IgD-negative memory B cell (primary cell): ENCODE measurements around the gene ZDHHC14. TPM values are rescaled to one million over a fixed set of nuclear protein-coding genes. Genes with fewer than 3 reads are reported as not detected.

Experiments used
- H3K27ac Mint-ChIP-seq, 3 donors: one replicate each; pipeline ENCODE4 v1.8.0; 2020 to 2022; ENCODE audit warnings: mild to moderate bottlenecking in 3 of 3, mixed read lengths in 3 of 3, moderate library complexity in 1 of 3
- H3K27me3 Mint-ChIP-seq: one replicate; pipeline ENCODE4 v1.8.0; 2021; ENCODE audit warnings: mixed read lengths
- H3K36me3 Mint-ChIP-seq: one replicate; pipeline ENCODE4 v1.8.0; 2020; ENCODE audit warnings: mild to moderate bottlenecking, mixed read lengths
- H3K4me1 Mint-ChIP-seq, 3 donors: one replicate each; pipeline ENCODE4 v1.8.0; 2020 to 2022; ENCODE audit warnings: mixed read lengths in 3 of 3, mild to moderate bottlenecking in 1 of 3
- H3K4me3 Mint-ChIP-seq, 4 donors: one replicate each; pipeline ENCODE4 v1.8.0; 2020 to 2022; ENCODE audit warnings: mild to moderate bottlenecking in 4 of 4, mixed read lengths in 4 of 4, moderate library complexity in 3 of 4
- H3K9me3 Mint-ChIP-seq, 3 donors: one replicate each; pipeline ENCODE4 v1.8.0; 2020 to 2021; ENCODE audit warnings: mixed read lengths in 3 of 3, mild to moderate bottlenecking in 1 of 3
- polyA plus RNA-seq: library from polyadenylated mRNA; unstranded; fragments of 300-500 nt; fragmentation: Illumina TruSeq; gene quantifications from one replicate; pipeline ENCODE4 v1.2.3, GENCODE V29; 2021

Gene ZDHHC14
- polyA plus RNA-seq, 1 donor from 2014 or later: 13.5 TPM

GRCh38 chr6:157648561-157648960 lies 267.6 kb downstream of the ZDHHC14 start:
- H3K36me3 Mint-ChIP-seq: peaks cover 12% of the 10 kb centered on the region
- no peak overlapping the region for H3K27ac Mint-ChIP-seq
- H3K4me1 Mint-ChIP-seq: peaks cover 0 to 2% (median 0%) of the 10 kb centered on the region in 3 donors
- H3K27me3 Mint-ChIP-seq: no peaks in the 10 kb centered on the region
- H3K4me3 Mint-ChIP-seq: no peak overlapping the region
- H3K9me3 Mint-ChIP-seq: no peaks in the 10 kb centered on the region

DNA sequence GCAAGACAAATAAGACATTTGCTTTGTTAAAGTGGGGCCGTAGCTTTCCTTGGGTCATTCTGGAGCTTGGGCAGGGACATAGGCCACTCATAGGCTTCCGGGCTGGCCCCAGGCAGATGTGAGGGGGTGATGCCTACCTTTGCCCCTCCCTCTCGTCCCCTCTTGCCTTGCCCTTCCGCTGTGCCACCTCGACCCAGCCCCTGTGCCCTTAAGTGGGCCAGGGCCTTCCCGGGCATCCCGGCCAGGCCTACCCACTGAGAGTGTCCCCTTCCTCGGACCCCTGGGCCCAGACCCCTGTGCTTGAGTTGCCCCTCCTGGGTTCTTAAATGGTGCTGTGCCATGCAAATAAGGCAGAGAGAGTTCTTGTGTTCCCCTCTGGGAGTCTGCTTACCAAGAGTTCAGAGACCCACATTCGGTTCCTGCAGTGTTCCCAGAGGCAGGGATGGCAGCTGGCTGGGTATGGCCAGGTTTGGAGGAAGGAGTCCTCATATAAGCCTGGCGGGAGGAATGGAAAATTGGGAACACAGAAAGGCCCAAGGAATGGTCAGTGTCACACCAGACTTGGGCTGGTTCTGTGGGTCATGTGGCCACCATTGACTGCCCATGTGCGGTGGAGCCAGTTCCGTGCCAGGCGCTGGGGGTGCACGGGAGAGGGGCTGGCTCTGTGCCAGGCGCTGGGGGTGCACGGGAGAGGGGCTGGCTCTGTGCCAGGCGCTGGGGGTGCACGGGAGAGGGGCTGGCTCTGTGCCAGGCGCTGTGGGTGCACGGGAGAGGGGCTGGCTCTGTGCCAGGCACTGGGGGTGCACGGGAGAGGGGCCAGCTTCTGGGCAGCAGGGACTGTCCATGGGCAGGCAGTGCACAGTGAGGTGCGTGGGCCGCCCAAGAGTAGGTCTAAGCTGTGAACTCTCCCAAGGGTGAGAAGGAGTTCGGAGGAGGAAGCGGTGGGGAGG lies 268.6 kb downstream of the ZDHHC14 start:
- H3K27me3 Mint-ChIP-seq: no peaks in the 10 kb centered on the region
- peaks cover 0 to 2% (median 0%) of the 10 kb centered on the region in 3 donors for H3K4me1 Mint-ChIP-seq
- H3K4me3 Mint-ChIP-seq: no peak overlapping the region
- H3K27ac Mint-ChIP-seq: no peak overlapping the region
- H3K9me3 Mint-ChIP-seq: no peaks in the 10 kb centered on the region
- H3K36me3 Mint-ChIP-seq: peaks cover 15% of the 10 kb centered on the region

- H3K27ac Mint-ChIP-seq: no peak overlapping the region
- peaks cover 0 to 2% (median 0%) of the 10 kb centered on the region in 3 donors for H3K4me1 Mint-ChIP-seq
- peaks cover 12% of the 10 kb centered on the region for H3K36me3 Mint-ChIP-seq
- no peaks in the 10 kb centered on the region for H3K9me3 Mint-ChIP-seq
- H3K4me3 Mint-ChIP-seq: no peak overlapping the region
- H3K27me3 Mint-ChIP-seq: no peaks in the 10 kb centered on the region
Observed at GRCh38 chr6:157650261-157650640, 269.3 kb downstream of the ZDHHC14 start.

GRCh38 chr6:157650801-157651200 lies 269.8 kb downstream of the ZDHHC14 start:
- H3K4me3 Mint-ChIP-seq: no peak overlapping the region
- no peaks in the 10 kb centered on the region for H3K27me3 Mint-ChIP-seq
- H3K36me3 Mint-ChIP-seq: peaks cover 8% of the 10 kb centered on the region
- peaks cover 0 to 2% (median 0%) of the 10 kb centered on the region in 3 donors for H3K4me1 Mint-ChIP-seq
- H3K27ac Mint-ChIP-seq: no peak overlapping the region
- no peaks in the 10 kb centered on the region for H3K9me3 Mint-ChIP-seq

GRCh38 chr6:157651731-157652490 lies 270.9 kb downstream of the ZDHHC14 start:
- Mint-ChIP-seq H3K36me3 (peaks cover 9% of the 10 kb centered on the region), H3K4me1 (no peaks in the 10 kb centered on the region), H3K9me3 (no peaks in the 10 kb centered on the region), H3K27me3 (no peaks in the 10 kb centered on the region), H3K4me3 (no peak overlapping the region), H3K27ac (peak overlapping the region in 1 of 3 donors; percentile 73)

- peaks cover 11% of the 10 kb centered on the region for H3K36me3 Mint-ChIP-seq
- no peak overlapping the region for H3K4me3 Mint-ChIP-seq
- no peaks in the 10 kb centered on the region for H3K27me3 Mint-ChIP-seq
- no peaks in the 10 kb centered on the region for H3K9me3 Mint-ChIP-seq
- H3K27ac Mint-ChIP-seq: no peak overlapping the region
- H3K4me1 Mint-ChIP-seq: no peaks in the 10 kb centered on the region
Observed at GRCh38 chr6:157652601-157653363, 271.8 kb downstream of the ZDHHC14 start.

DNA sequence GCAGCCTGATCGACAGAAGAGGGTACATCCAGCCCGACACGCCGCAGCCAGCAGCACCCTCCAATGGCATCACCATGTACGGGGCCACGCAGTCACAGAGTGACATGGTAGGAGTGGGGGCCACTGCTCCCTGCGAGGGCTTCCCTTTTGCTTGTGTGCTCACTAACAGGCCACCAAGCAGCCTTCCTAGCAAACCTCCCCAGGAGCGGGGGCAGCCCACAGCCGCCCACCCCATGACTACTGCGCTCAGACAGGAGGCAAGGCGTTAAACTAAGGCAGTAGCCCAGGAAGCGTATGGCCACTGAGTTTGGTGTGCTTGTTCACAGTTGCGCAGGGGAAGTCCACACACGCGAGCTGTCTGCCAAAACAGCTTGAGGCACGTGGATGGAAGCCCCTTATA lies 272.5 kb downstream of the ZDHHC14 start:
- no peaks in the 10 kb centered on the region for H3K9me3 Mint-ChIP-seq
- H3K27me3 Mint-ChIP-seq: no peaks in the 10 kb centered on the region
- peaks cover 11% of the 10 kb centered on the region for H3K36me3 Mint-ChIP-seq
- H3K27ac Mint-ChIP-seq: no peak overlapping the region
- no peaks in the 10 kb centered on the region for H3K4me1 Mint-ChIP-seq
- H3K4me3 Mint-ChIP-seq: no peak overlapping the region

DNA sequence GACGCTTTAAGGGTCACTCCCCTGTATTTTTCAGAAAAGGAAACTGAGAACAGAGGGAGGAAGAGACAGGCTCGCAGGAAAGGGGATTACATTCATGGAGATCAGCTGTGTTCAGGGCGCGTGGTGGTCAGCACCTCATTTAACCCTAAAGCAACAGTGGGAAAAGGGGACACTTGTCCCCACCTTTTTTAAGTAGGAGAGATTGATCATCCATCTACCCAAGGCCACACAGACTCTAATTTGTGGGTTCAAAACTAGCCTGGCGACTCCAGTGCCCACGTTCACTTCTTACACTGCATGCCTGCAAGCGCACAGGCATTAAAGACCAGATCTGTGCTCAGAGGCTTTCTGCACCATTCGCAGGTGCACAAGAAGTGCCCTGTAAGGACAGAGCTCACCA lies 274.1 kb downstream of the ZDHHC14 start:
- Mint-ChIP-seq H3K27me3 (no peaks in the 10 kb centered on the region), H3K27ac (no peak overlapping the region), H3K4me1 (no peaks in the 10 kb centered on the region), H3K36me3 (peaks cover 15% of the 10 kb centered on the region), H3K9me3 (no peaks in the 10 kb centered on the region), H3K4me3 (no peak overlapping the region)

- peak overlapping the region in 2 of 3 donors; percentile 54 to 84 for H3K27ac Mint-ChIP-seq
- no peaks in the 10 kb centered on the region for H3K27me3 Mint-ChIP-seq
- peak overlapping the region in 1 of 4 donors; percentile 49 for H3K4me3 Mint-ChIP-seq
- no peaks in the 10 kb centered on the region for H3K4me1 Mint-ChIP-seq
- H3K36me3 Mint-ChIP-seq: peaks cover 17% of the 10 kb centered on the region
- no peaks in the 10 kb centered on the region for H3K9me3 Mint-ChIP-seq
Observed at GRCh38 chr6:157656437-157656997, 275.5 kb downstream of the ZDHHC14 start.

- Mint-ChIP-seq H3K9me3 (no peaks in the 10 kb centered on the region), H3K36me3 (peaks cover 17% of the 10 kb centered on the region), H3K27me3 (no peaks in the 10 kb centered on the region), H3K4me3 (no peak overlapping the region), H3K27ac (no peak overlapping the region), H3K4me1 (no peaks in the 10 kb centered on the region)
Observed at GRCh38 chr6:157657754-157658153, 276.8 kb downstream of the ZDHHC14 start.

DNA sequence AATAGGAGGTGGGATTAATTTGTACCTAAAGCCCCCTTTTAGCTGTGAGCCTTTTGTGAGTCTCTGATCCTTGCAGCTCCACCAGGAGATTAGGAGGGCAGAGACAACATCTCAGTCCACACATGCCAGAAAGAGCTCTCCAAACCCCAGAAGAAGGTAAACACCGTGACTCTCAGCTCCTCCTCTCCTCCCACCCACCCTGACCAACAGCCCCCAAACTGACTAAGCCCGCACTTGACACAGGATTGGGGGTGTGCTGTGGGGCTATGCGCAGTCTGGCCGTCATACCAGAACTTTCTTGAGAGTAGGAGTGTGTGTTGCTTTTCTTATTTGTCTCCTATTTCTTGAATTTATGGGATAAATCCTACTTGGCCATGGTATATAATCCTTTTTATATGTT lies 277.3 kb downstream of the ZDHHC14 start:
- H3K4me1 Mint-ChIP-seq: no peaks in the 10 kb centered on the region
- H3K27me3 Mint-ChIP-seq: no peaks in the 10 kb centered on the region
- H3K9me3 Mint-ChIP-seq: no peaks in the 10 kb centered on the region
- no peak overlapping the region for H3K4me3 Mint-ChIP-seq
- H3K36me3 Mint-ChIP-seq: peaks cover 15% of the 10 kb centered on the region
- no peak overlapping the region for H3K27ac Mint-ChIP-seq

DNA sequence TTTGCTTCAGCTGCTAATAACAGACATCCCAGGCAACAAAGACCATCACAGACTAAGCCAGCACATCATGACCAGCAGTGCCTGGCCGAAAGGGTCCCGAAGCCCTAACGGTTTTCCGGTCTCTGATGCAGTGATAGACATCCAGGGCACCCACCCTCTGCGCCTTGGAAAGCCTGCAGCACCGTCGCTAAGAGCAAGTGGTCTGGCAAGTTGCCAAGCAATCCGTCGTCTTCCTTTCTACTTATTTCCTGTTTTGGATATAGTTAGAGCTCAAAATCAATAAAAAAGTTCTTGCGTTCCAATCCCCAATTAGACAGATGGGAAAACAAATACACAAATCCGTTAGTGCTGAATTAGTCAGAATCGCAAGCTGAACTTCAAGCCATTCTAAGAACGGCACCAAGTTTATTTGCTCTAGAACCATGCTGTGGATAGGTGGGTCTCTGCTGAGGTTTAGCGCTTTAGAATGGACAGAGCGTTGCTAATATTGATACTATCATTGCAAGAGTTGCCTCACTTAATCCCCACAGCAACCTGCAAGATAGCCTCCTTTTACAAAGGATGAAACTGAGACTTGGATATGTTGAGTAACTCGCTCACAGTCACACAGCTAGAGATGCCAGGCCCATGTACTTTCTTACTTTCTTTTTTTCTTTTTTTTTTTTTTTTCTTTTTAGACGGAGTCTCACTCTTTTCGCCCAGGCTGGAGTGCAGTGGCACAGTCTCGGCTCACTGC lies 278.7 kb downstream of the ZDHHC14 start:
- peaks cover 0 to 3% (median 0%) of the 10 kb centered on the region in 3 donors for H3K9me3 Mint-ChIP-seq
- peak overlapping the region in 1 of 3 donors; percentile 15 for H3K27ac Mint-ChIP-seq
- H3K4me1 Mint-ChIP-seq: peaks cover 0 to 1% (median 0%) of the 10 kb centered on the region in 3 donors
- no peaks in the 10 kb centered on the region for H3K27me3 Mint-ChIP-seq
- no peak overlapping the region for H3K4me3 Mint-ChIP-seq
- H3K36me3 Mint-ChIP-seq: peaks cover 18% of the 10 kb centered on the region

DNA sequence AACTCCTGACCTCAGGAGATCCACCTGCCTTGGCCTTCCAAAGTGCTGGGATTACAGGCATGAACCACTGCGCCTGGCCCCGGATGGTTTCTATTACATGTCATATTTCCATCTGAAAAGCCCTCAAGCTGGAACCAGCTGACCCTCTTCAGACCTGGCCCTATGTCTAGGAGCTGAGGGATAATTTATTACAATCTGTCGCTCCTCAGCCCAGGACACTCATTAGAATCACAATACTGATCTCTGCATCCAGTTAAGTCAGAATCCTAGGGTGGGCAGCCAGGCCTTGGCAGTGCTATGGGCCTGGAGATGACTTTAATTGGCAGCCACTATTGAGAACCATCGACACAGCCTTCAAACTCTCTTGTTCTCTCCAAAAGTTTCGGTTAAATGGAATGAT lies 279.4 kb downstream of the ZDHHC14 start:
- Mint-ChIP-seq H3K36me3 (peaks cover 18% of the 10 kb centered on the region), H3K27me3 (no peaks in the 10 kb centered on the region), H3K27ac (peak overlapping the region in 2 of 3 donors; percentile 15 to 71), H3K4me1 (peaks cover 0 to 7% (median 0%) of the 10 kb centered on the region in 3 donors), H3K4me3 (peak overlapping the region in 1 of 4 donors; percentile 17), H3K9me3 (peaks cover 0 to 3% (median 0%) of the 10 kb centered on the region in 3 donors)

DNA sequence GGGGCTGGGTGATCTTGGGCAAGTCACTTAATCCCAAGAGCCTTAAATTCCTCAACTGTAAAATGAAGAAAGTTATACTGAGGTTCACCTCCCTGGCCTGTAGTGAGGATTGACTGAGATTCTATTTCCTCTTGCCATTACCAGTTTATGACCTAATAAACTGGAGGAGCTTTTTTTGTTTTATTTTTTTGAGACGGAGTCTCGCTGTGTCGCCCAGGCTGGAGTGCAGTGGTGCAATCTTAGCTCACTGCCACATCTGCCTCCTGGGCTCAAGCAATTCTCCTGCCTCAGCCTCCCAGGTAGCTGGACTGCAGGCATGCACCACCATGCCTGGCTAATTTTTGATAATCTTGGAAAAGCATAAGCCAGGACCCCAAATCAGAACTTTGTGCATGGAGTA lies 280.7 kb downstream of the ZDHHC14 start:
- no peak overlapping the region for H3K4me3 Mint-ChIP-seq
- H3K27ac Mint-ChIP-seq: no peak overlapping the region
- peaks cover 0 to 7% (median 1%) of the 10 kb centered on the region in 3 donors for H3K4me1 Mint-ChIP-seq
- peaks cover 18% of the 10 kb centered on the region for H3K36me3 Mint-ChIP-seq
- H3K27me3 Mint-ChIP-seq: no peaks in the 10 kb centered on the region
- H3K9me3 Mint-ChIP-seq: peaks cover 0 to 3% (median 0%) of the 10 kb centered on the region in 3 donors
